HG02678 (cell line): Measurements from ENCODE around the gene TAF11L12.
"Not testable (repeated sequence)": the region's sequence is repeated elsewhere in the genome, so short reads cannot be mapped to it uniquely, and the experiment has no call there.

Experiments
- ATAC-seq: cut with Tn5 transposase; IDR thresholded peaks from one replicate; pipeline ENCODE4 v1.9.1; 2021; ENCODE audit warnings: mild to moderate bottlenecking, moderate library complexity; ENCODE audit not compliant: unreplicated experiment

Gene TAF11L12

DNA sequence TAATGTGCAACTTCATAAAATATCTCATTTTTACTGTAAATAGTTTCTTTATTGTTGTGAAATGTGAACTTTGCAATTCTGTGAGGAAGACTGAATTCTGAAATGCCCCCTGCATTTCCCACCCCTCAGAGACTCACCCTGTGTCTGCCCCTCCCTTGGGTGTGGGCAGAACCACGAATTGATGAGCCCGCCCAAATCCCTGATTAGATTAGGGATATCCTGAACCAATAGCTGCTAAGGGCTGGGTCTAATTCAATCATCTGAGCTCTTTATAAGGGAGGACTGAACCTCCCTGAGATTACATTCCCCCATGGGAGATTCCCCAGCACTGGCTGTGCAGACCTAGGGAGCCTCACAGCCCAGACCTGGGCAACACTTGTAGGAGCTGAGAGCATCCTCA lies at the start of gene TAF11L12:
Gene TAF11L12 (plus strand): TSS at position 301 of the 400 bp plus-strand sequence.
- not testable (repeated sequence) for ATAC-seq

DNA sequence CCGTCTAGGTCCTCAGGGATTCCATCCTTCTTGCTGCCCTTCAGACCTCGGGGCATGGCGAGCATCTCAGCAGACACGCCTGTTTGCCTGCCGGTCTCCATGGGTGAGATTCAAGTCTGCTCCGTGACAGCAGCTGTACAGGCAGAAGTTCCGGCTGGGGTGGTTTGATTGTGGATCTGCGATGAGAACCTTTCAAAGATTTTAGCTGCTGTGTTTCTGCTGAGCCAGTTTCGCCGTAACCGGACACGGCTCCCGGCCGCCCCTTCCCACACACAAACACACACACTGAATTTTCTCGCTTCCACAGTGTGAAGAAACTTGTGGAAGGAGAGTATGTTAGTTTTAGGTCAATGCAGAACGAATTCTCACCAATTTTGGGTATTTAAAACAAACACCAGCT lies 24.5 kb upstream of the TAF11L12 start, which contains the start of gene TAF11L7:
Gene TAF11L7 (minus strand): TSS at position 101 of the 400 bp plus-strand sequence.
- not testable (repeated sequence) for ATAC-seq

DNA sequence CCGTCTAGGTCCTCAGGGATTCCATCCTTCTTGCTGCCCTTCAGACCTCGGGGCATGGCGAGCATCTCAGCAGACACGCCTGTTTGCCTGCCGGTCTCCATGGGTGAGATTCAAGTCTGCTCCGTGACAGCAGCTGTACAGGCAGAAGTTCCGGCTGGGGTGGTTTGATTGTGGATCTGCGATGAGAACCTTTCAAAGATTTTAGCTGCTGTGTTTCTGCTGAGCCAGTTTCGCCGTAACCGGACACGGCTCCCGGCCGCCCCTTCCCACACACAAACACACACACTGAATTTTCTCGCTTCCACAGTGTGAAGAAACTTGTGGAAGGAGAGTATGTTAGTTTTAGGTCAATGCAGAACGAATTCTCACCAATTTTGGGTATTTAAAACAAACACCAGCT lies 19.3 kb upstream of the TAF11L12 start, which contains the start of gene TAF11L8:
Gene TAF11L8 (minus strand): TSS at position 101 of the 400 bp plus-strand sequence.
- not testable (repeated sequence) for ATAC-seq

DNA sequence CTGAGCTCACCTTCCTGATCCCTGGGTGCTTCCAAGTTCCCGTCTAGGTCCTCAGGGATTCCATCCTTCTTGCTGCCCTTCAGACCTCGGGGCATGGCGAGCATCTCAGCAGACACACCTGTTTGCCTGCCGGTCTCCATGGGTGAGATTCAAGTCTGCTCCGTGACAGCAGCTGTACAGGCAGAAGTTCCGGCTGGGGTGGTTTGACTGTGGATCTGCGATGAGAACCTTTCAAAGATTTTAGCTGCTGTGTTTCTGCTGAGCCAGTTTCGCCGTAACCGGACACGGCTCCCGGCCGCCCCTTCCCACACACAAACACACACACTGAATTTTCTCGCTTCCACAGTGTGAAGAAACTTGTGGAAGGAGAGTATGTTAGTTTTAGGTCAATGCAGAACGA lies 15.9 kb upstream of the TAF11L12 start, which contains the start of gene TAF11L9:
Gene TAF11L9 (minus strand): TSS at position 140 of the 400 bp plus-strand sequence.
- not testable (repeated sequence) for ATAC-seq

DNA sequence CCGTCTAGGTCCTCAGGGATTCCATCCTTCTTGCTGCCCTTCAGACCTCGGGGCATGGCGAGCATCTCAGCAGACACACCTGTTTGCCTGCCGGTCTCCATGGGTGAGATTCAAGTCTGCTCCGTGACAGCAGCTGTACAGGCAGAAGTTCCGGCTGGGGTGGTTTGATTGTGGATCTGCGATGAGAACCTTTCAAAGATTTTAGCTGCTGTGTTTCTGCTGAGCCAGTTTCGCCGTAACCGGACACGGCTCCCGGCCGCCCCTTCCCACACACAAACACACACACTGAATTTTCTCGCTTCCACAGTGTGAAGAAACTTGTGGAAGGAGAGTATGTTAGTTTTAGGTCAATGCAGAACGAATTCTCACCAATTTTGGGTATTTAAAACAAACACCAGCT lies 12.5 kb upstream of the TAF11L12 start, which contains the start of gene TAF11L10:
Gene TAF11L10 (minus strand): TSS at position 101 of the 400 bp plus-strand sequence.
- ATAC-seq: not testable (repeated sequence)

DNA sequence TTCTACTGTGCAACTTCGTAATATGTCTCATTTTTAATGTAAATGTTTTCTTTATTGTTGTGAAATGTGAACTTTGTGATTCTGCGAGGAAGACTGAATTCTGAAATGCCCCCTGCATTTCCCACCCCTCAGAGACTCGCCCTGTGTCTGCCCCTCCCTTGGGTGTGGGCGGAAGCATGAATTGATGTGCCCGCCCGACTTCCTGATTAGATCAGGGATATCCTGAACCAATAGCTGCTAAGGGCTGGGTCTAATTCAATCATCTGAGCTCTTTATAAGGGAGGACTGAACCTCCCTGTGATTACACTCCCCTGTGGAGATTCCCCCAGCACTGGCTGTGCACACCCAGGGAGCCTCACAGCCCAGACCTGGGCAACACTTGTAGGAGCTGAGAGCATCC lies 6.3 kb upstream of the TAF11L12 start, which contains the start of gene TAF11L11:
Gene TAF11L11 (plus strand): TSS at position 304 of the 400 bp plus-strand sequence.
- ATAC-seq: not testable (repeated sequence)

DNA sequence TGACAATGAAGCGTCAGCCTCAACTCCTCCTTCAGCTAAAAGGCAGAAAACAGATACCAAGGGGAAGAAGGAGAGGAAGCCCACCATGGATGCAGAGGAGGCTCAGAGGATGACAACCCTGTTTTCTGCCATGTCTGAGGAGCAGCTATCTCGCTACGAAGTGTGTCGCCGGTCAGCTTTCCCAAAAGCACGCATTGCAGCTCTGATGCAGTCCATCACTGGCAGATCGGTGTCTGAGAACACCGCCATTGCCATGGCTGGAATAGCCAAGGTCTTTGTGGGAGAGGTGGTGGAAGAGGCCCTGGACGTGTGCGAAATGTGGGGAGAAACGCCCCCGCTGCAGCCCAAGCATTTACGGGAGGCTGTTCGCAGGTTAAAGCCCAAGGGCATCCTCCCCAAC lies 5.2 kb upstream of the TAF11L12 start:
- ATAC-seq: no peak

DNA sequence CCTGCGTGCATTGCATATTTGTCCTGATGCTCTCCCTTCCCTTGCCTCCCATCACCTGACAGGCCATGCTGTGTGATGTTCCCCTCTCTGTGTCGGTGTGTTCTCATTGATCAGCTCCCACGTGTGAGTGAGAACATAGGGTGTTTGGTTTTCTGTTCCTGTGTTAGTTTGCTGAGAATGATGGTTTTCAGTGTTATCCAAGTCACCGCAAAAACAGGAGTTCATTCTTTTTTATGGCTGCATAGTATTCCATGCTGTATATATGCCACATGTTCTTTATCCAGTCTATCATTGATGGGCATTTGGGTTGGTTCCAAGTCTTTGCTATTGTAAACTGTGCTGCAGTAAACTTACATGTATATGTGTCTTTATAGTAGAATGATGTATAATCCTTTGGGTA lies 2.7 kb upstream of the TAF11L12 start:
- not testable (repeated sequence) for ATAC-seq

DNA sequence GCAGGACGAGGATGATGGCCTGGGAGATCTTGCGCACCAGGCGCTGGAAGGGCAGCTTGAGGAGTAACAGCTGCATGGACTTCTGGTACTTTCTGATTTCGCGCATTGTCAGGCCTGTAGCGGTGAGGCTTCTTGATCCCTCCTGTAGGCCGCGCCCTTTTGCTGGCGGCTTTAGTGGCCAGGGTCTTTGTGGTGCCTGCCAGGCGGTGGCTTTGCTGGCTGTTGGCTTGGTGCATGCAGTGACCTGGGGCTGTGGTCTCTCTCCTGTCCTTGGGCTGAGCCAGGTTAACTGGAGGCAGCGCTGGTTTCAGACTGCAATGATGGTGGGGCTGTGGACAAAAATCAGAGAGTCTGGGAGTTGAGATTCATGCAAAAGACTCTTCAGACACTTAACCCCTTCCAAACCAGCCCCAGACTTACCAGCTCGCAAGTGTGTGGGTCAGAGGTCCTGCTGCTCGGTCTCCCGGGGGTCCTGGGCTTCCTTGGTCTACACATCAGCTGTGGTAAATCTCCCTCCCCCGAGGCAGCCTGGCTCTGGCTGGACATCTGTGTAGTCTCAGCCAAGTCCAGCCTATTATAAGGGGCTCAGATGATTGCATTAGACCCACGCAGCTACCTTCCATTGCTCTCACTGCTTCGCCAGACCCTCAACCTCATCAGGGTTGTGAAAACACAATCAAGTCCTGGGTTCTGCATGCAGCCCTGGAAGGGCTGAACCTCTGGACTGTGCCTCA lies 4.8 kb downstream of the TAF11L12 start:
- no peak for ATAC-seq

DNA sequence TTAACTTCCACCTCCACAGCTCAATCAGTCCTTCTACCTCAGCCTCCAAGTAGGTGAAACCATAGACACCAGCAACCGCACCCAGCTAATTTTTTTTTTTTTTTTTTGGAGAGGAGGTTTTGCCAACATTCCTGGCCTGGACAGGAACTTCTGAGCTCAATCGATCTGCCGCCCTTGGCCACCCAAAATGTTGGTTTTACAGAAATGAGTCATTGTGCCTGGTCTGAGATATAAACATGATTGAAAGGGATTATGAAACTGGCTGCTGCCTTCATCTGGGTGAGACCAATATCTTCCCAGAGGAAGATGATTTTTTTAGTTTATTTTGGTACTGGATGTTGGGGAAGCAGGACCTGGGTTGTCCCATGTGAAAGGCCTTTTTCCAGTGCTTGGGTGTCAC lies 9.2 kb downstream of the TAF11L12 start:
- no peak for ATAC-seq

DNA sequence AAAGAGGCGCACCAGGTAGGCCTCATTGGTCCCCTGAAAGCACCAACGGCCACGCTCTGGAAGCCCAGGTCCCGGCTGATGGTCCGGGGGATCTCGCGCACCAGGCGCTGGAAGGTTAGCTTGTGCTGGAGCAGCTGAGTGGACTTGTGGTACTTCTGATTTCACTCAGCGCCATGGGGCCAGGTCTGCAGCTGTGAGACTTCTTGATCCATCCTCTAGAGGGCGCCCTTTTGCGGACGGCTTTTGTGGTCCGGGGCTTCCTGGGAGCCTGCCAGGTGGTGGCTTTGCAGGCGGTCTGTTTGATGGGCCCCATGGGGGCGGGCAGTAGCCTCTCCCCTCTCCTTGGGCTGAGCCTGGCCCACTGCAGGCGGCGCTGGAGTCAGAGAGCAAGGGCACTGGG lies 10.4 kb downstream of the TAF11L12 start:
- ATAC-seq: no peak

DNA sequence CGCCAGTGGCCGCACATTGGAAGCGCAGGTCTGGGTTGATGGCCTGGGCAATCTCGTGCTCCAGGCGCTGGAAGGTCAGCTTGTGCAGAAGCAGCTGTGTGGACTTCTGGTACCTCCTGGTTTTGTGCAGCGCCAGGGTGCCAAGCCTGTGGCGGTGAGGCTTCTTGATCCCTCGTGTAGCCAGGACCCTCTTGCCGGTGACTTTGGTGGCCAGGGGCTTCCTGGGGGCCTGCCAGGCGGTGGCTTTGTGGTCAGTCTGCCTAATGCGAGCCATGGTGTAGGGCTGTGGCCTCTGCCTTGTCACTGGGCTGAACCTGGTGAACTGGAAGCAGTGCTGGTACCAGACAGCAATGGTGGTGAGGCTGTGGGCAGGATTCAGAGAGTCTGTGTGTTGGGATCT lies 15.5 kb downstream of the TAF11L12 start:
- no peak for ATAC-seq

DNA sequence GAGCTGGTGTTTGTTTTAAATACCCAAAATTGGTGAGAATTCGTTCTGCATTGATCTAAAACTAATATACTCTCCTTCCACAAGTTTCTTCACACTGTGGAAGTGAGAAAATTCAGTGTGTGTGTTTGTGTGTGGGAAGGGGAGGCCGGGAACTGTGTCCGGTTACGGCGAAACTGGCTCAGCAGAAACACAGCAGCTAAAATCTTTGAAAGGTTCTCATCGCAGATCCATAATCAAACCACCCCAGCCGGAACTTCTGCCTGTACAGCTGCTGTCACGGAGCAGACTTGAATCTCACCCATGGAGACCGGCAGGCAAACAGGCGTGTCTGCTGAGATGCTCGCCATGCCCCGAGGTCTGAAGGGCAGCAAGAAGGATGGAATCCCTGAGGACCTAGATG lies 21.6 kb downstream of the TAF11L12 start, which contains the start of gene TAF11L13:
Gene TAF11L13 (plus strand): TSS at position 301 of the 400 bp plus-strand sequence.
- ATAC-seq: not testable (repeated sequence)

DNA sequence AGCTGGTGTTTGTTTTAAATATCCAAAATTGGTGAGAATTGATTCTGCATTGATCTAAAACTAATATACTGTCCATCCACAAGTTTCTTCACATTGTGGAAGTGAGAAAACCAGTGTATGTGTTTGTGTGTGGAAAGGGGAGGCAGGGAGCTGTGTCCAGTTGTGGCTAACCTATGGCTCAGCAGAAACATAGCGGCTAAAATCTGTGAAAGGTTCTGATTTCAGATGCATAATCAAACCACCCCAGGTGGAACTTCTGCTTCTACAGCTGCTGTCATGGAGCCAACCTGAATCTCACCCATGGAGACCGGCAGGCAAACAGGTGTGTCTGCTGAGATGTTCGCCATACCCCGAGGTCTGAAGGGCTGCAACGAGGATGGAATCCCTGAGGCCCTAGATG lies 24.0 kb downstream of the TAF11L12 start, which contains the start of gene TAF11L14:
Gene TAF11L14 (plus strand): TSS at position 301 of the 400 bp plus-strand sequence.
- ATAC-seq: no peak

DNA sequence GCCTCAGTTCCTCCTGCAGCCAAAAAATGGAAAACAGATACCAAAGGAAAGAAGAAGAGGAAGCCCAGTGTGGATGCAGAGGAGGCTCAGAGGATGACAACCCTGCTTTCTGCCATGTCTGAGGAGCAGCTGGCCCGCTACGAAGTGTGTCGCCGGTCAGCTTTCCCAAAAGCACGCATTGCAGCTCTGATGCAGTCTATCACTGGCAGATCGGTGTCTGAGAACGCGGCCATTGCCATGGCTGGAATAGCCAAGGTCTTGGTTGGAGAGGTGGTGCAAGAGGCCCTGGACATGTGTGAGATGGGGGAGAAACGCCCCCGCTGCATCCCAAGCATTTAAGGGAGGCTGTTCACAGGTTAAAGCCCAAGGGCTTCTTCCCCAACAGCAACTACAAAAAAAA lies 39.0 kb downstream of the TAF11L12 start:
- ATAC-seq: not testable (repeated sequence)

DNA sequence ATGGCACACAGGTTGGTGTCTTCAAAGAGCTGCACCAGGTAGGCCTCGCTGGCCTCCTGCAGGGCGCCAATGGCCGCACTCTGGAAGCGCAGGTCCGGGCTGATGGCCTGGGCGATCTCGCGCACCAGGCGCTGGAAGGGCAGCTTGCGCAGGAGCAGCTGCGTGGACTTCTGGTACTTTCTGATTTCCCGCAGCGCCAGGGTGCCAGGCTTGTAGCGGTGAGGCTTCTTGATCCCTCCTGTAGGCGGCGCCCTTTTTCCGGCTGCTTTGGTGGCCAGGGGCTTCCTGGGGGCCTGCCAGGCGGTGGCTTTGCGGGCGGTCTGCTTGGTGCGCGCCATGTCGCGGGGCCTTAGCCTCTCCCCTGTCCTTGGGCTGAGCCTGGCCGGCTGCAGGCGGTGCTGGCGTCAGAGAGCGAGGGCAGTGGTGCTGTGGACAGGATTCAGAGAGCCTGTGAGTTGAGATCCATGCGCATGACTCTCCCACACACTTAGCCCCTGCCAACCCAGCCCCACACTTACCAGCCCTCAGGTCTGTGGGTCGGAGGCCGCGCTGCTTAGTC lies 45.1 kb downstream of the TAF11L12 start:
- not testable (repeated sequence) for ATAC-seq

DNA sequence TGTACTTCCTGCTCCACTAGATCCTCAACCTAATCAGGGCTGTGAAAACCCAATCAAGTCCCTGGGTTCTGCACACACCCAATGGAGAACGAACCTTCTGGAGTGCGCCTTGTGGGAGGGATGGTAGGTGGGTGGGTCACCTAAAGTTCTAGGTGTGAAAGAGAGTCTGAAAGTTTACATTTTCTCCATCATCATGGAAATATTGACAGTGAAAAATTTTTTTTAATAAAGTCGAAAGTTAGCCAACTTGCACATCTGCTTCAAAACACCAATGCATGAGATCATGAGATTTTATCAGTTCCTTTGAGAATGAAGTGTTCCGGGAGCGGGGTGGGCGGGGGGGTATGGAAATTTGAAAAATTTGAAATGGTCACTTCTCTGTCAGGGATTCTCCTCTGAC lies 45.7 kb downstream of the TAF11L12 start:
- no peak for ATAC-seq
